G401 (cell line): ENCODE data around the gene CDH23. TPM values are rescaled to one million over a fixed set of nuclear protein-coding genes. Genes with fewer than 3 reads are reported as not detected.

ENCODE experiments used
- DNase-seq: peaks from one replicate; pipeline ENCODE4 v3.0.0-alpha.2; 2015; ENCODE audit warnings: low spot score
- in situ Hi-C: cut with HindIII; loops from 2 replicates; pipeline ENCODE4 v1.10.0; 2016; ENCODE audit warnings: low sequenced_read_pairs, mixed read lengths
- total RNA-seq: library from RNA; depleted of rRNA; stranded (reverse); fragments of >200 nt; shearing (Covaris generic); gene quantifications from 2 replicates; pipeline ENCODE4 v1.2.3, GENCODE V29; 2014

The CDH23 gene
- total RNA-seq, 1 experiment from 2014 or later: 5.9 TPM

GRCh38 chr10:71722849-71723248 is 326.1 kb downstream of the CDH23 start:
- DNase-seq: no peak
- in situ Hi-C loops: no loop called here

GRCh38 chr10:71723311-71723710 is 326.6 kb downstream of the CDH23 start:
- no peak for DNase-seq
- in situ Hi-C loops: no loop called here

GRCh38 chr10:71724539-71724938 is 327.8 kb downstream of the CDH23 start:
- DNase-seq: no peak
- in situ Hi-C loops: no loop called here

GRCh38 chr10:71725249-71725648 is 328.5 kb downstream of the CDH23 start:
- no peak for DNase-seq
- in situ Hi-C loops: no loop called here

GRCh38 chr10:71725998-71726579 is 329.4 kb downstream of the CDH23 start:
- DNase-seq: no peak
- in situ Hi-C loops: no loop called here

- DNase-seq: no peak
- in situ Hi-C loops: no loop called here
These were observed 329.9 kb downstream of the CDH23 start for GRCh38 chr10:71726580-71727104.

- no peak for DNase-seq
- in situ Hi-C loops: no loop called here
These were observed 330.5 kb downstream of the CDH23 start for GRCh38 chr10:71727105-71727737.

GRCh38 chr10:71727738-71728737 is 331.3 kb downstream of the CDH23 start:
- in situ Hi-C loops: no loop called here
- peak; percentile 15 for DNase-seq

- no peak for DNase-seq
- in situ Hi-C loops: no loop called here
These were observed 332.5 kb downstream of the CDH23 start for GRCh38 chr10:71729161-71729636.

- DNase-seq: no peak
- in situ Hi-C loops: no loop called here
These were observed 335.1 kb downstream of the CDH23 start for GRCh38 chr10:71731791-71732190.

GRCh38 chr10:71734797-71735196 is 338.1 kb downstream of the CDH23 start:
- in situ Hi-C loops: no loop called here

GRCh38 chr10:71735709-71736569 is 339.2 kb downstream of the CDH23 start:
- in situ Hi-C loops: no loop called here
- no peak for DNase-seq

More at GRCh38 chr10:71734797-71735196, 338.1 kb downstream of the CDH23 start:
- no peak for DNase-seq

GRCh38 chr10:71736570-71736952 is 339.8 kb downstream of the CDH23 start:
- in situ Hi-C loops: no loop called here
- DNase-seq: no peak

- in situ Hi-C loops: no loop called here
- DNase-seq: peak; percentile 93
These were observed 340.5 kb downstream of the CDH23 start for GRCh38 chr10:71737001-71737833.

- in situ Hi-C loops: no loop called here
- no peak for DNase-seq
These were observed 341.1 kb downstream of the CDH23 start for GRCh38 chr10:71737834-71738197.

GRCh38 chr10:71739358-71739900 is 342.7 kb downstream of the CDH23 start:
- in situ Hi-C loops: no loop called here
- no peak for DNase-seq

- in situ Hi-C loops: no loop called here
- no peak for DNase-seq
These were observed 343.4 kb downstream of the CDH23 start for GRCh38 chr10:71740069-71740653.
